Sigmoid colon (tissue), 7 donors: ENCODE results near the gene PRDM10. TPM values are rescaled to one million over a fixed set of nuclear protein-coding genes. Genes with fewer than 3 reads are reported as not detected.

ENCODE experiments used
- DNase-seq: peaks from one replicate; pipeline ENCODE4 v3.0.0-alpha.2; 2019
- H3K27ac ChIP-seq, 4 donors: fragments of 200-600 bp; sonication (generic); one replicate each; pipeline ENCODE4 v1.5.1; 2016 to 2019; ENCODE audit warnings: mild to moderate bottlenecking in 1 of 4
- H3K27me3 ChIP-seq, 3 donors: fragments of 200-600 bp; sonication (generic); one replicate each; pipeline ENCODE4 v1.5.1; 2019; ENCODE audit warnings: mild to moderate bottlenecking in 1 of 3
- H3K36me3 ChIP-seq, 4 donors: fragments of 200-600 bp; sonication (generic); one replicate each; pipeline ENCODE4 v1.5.1; 2016 to 2019
- H3K4me1 ChIP-seq, 4 donors: fragments of 200-600 bp; sonication (generic); one replicate each; pipeline ENCODE4 v1.5.1; 2017 to 2019
- H3K4me3 ChIP-seq, 4 donors: fragments of 200-600 bp; sonication (generic); one replicate each; pipeline ENCODE4 v1.5.1; 2017 to 2019; ENCODE audit warnings: mild to moderate bottlenecking in 2 of 4, moderate library complexity in 1 of 4
- H3K9me3 ChIP-seq, 4 donors: fragments of 200-600 bp in 3 of 4; sonication (generic) in 3 of 4; one replicate each; pipeline versions ENCODE4 v1.5.1 to v1.6.1; 2013 to 2019
- EP300 ChIP-seq, 4 donors: sonication (generic); formaldehyde crosslinking; IDR thresholded peaks; one replicate each; pipeline ENCODE4 v1.6.1; 2017; ENCODE audit warnings: antibody characterized with exemption in 4 of 4
- POLR2A ChIP-seq, 2 donors: fragments of 450-650 bp; IDR thresholded peaks; one replicate each; pipeline ENCODE4 v1.6.1; 2016; ENCODE audit warnings: antibody characterized with exemption in 2 of 2, mild to moderate bottlenecking in 2 of 2, moderate library complexity in 2 of 2
- POLR2AphosphoS5 ChIP-seq, 4 donors: sonication (generic); formaldehyde crosslinking; IDR thresholded peaks; one replicate each; pipeline ENCODE4 v1.6.1; 2017; ENCODE audit warnings: antibody characterized with exemption in 4 of 4
- WGBS, 2 donors: extraction: QIAGEN DNeasy Blood & Tissue Kit; methylation state at CpG; one replicate each; pipeline ENCODE4 v1.1.7; 2013; 5-methylcytosine and 5-hydroxymethylcytosine counted together
- intact Hi-C: fragments of 100-400 bp; cut with DNase I; formaldehyde crosslinking; loops from one replicate; pipeline ENCODE4 v1.15.1; 2023
- polyA plus RNA-seq, 3 donors: library from polyadenylated mRNA; stranded (reverse); fragments of 200-250 nt; gene quantifications; one replicate each; pipeline ENCODE4 v1.2.3, GENCODE V29; 2013
- total RNA-seq, 4 donors: library from RNA; depleted of rRNA; stranded (reverse); fragments of >200 nt; gene quantifications; one replicate each; pipeline ENCODE4 v1.1.0, GENCODE V29; 2016
- TF ChIP-seq, protein P1 (sequence below), 4 experiments: fragments of 450-650 bp in 3 of 4; fragments of 200-600 bp in 1 of 4; IDR thresholded peaks; one replicate each; pipeline ENCODE4 v1.5.1; 2016 to 2019; ENCODE audit warnings: antibody characterized with exemption in 4 of 4, mild to moderate bottlenecking in 3 of 4, moderate library complexity in 2 of 4
- donor health status: healthy with polysubstance abuse.
- donor health status: Bipolar disorder and iron deficiency.
- donor health status: healthy.

The PRDM10 gene
- total and polyA plus RNA-seq, 7 donors = 1.8 to 11.9 (median 6.3) TPM

GRCh38 chr11:129995163-129995562 is 7.5 kb downstream of the PRDM10 start:
- no peak for DNase-seq
- intact Hi-C loops = no loop called here
- TF ChIP-seq POLR2AphosphoS5 (IDR thresholded peaks at IDR 0.05) = no peak
- TF ChIP-seq, protein P1, sequence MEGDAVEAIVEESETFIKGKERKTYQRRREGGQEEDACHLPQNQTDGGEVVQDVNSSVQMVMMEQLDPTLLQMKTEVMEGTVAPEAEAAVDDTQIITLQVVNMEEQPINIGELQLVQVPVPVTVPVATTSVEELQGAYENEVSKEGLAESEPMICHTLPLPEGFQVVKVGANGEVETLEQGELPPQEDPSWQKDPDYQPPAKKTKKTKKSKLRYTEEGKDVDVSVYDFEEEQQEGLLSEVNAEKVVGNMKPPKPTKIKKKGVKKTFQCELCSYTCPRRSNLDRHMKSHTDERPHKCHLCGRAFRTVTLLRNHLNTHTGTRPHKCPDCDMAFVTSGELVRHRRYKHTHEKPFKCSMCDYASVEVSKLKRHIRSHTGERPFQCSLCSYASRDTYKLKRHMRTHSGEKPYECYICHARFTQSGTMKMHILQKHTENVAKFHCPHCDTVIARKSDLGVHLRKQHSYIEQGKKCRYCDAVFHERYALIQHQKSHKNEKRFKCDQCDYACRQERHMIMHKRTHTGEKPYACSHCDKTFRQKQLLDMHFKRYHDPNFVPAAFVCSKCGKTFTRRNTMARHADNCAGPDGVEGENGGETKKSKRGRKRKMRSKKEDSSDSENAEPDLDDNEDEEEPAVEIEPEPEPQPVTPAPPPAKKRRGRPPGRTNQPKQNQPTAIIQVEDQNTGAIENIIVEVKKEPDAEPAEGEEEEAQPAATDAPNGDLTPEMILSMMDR (IDR thresholded peaks at IDR 0.05) = no peak
- no peak for TF ChIP-seq POLR2A (IDR thresholded peaks at IDR 0.05)
- no peak for TF ChIP-seq EP300 (IDR thresholded peaks at IDR 0.05)
- H3K36me3 ChIP-seq = no peaks in the 10 kb centered on the region
- peak overlapping the region in 1 of 4 donors; percentile 64 for H3K27ac ChIP-seq
- H3K4me3 ChIP-seq = no peak overlapping the region
- peaks cover 0 to 40% (median 19%) of the 10 kb centered on the region in 4 donors for H3K4me1 ChIP-seq
- H3K9me3 ChIP-seq = no peaks in the 10 kb centered on the region
- H3K27me3 ChIP-seq = no peaks in the 10 kb centered on the region
- 87 to 91% methylated on average over 4 of the region's 4 CpGs for WGBS, 2 donors

DNA sequence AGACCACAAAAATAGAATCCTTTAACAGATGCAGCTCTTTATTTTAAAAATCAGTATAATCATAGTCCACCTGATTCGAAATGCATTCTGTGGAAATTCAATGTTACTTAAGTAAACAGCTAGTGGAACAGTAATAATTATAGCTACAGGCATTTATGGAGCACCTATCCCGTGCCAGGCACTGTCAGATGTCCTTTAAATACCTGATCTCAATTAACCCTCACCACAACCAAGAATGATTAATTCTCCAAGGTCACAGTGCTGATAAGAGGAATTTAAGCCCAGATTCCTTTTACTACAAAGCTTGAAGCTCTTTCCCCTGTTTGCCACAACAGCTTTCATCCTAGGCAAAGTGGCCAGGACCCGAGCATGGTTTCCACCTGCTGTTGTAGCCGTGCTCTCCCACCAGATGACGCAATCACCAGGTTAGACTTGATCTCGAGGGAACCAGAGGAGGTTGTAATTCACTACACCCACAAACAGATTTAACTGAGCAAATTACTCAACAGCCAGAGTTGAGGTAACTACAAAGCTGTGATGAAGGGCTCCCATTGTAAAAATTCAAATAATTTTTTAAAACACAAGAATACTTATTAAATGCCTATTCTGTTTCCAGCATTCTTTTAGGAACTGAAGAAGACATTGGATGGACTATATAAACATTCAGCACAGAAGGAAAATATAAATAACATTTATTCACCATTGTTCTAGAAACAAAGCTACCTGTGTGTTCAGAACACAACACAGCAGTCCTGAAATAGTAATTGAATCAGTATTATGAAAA is 10.3 kb downstream of the PRDM10 start:
- H3K36me3 ChIP-seq = no peaks in the 10 kb centered on the region
- DNase-seq = no peak
- H3K27ac ChIP-seq = no peak overlapping the region
- no peaks in the 10 kb centered on the region for H3K9me3 ChIP-seq
- TF ChIP-seq EP300 (IDR thresholded peaks at IDR 0.05) = no peak
- TF ChIP-seq POLR2A (IDR thresholded peaks at IDR 0.05) = no peak
- no peak for TF ChIP-seq POLR2AphosphoS5 (IDR thresholded peaks at IDR 0.05)
- TF ChIP-seq, protein P1 (IDR thresholded peaks at IDR 0.05) = no peak
- peaks cover 0 to 32% (median 18%) of the 10 kb centered on the region in 4 donors for H3K4me1 ChIP-seq
- intact Hi-C loops = no loop called here
- no peak overlapping the region for H3K4me3 ChIP-seq
- H3K27me3 ChIP-seq = no peaks in the 10 kb centered on the region
- WGBS, 2 donors = 10 to 36% methylated on average over 6 of the region's 6 CpGs

- H3K36me3 ChIP-seq = no peaks in the 10 kb centered on the region
- peaks cover 0 to 12% (median 0%) of the 10 kb centered on the region in 4 donors for H3K4me1 ChIP-seq
- no peak overlapping the region for H3K4me3 ChIP-seq
- no peaks in the 10 kb centered on the region for H3K27me3 ChIP-seq
- no peaks in the 10 kb centered on the region for H3K9me3 ChIP-seq
- no peak for DNase-seq
- intact Hi-C loops = no loop called here
- TF ChIP-seq, protein P1 (IDR thresholded peaks at IDR 0.05) = no peak
- TF ChIP-seq EP300 (IDR thresholded peaks at IDR 0.05) (no peak), POLR2AphosphoS5 (IDR thresholded peaks at IDR 0.05) (no peak), POLR2A (IDR thresholded peaks at IDR 0.05) (no peak)
- 58 to 80% methylated on average over 3 of the region's 3 CpGs for WGBS, 2 donors
- no peak overlapping the region for H3K27ac ChIP-seq
Observed at GRCh38 chr11:129989149-129989813, 13.4 kb downstream of the PRDM10 start.

DNA sequence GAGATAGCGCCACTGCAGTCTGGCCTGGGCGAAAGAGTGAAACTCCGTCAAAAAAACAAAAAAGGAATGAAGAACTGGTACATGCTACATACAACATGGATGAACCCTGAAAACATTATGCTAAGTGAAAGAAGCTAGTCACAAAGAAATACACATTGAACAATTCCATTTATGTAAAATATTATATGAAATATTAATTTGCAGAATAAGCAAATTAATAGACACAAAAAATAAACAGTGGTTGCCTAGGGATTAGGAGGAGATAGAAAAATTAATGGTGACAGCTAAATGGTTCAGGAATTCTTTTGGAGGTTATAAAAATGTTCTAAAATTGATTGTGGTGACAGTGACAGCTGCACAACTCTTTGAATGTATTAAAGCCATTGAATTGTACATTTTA is 14.7 kb downstream of the PRDM10 start:
- H3K27ac ChIP-seq = no peak overlapping the region
- intact Hi-C loops = no loop called here
- H3K4me3 ChIP-seq = no peak overlapping the region
- no peak for DNase-seq
- H3K36me3 ChIP-seq = no peaks in the 10 kb centered on the region
- WGBS, 2 donors = 96 to 97% methylated on average over 3 of the region's 3 CpGs
- H3K27me3 ChIP-seq = no peaks in the 10 kb centered on the region
- peaks cover 0 to 10% (median 0%) of the 10 kb centered on the region in 4 donors for H3K4me1 ChIP-seq
- no peaks in the 10 kb centered on the region for H3K9me3 ChIP-seq
- no peak for TF ChIP-seq POLR2AphosphoS5 (IDR thresholded peaks at IDR 0.05)
- TF ChIP-seq, protein P1 (IDR thresholded peaks at IDR 0.05) = no peak
- TF ChIP-seq EP300 (IDR thresholded peaks at IDR 0.05) = no peak
- no peak for TF ChIP-seq POLR2A (IDR thresholded peaks at IDR 0.05)
